DMS 273 treated with DMSO at 0.1 percent for 48 hours (cell line): ENCODE data around the gene GAD1.

Experiments used
- DNase-seq: peaks from one replicate; lab custom pipeline; 2025; lab: John Stamatoyannopoulos, UW

Gene GAD1

DNA sequence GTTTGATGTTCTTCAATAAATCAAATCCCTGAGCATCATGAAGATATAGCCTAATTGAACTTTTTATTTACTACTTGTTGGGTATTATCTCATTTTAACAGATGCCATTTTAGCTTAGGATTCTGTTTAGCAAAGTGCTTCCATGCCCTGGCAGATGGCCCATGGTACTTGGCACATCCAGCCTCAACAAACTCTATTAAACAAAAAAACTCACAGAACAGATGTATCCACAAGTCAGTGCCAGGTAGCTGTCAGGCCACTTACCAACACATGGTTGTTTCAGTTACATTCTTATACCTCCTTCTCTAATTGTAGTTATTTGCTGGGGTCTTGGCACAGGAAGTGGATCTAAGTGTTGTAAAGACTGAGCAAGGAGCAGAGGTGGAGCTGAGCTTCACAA, 29.6 kb downstream of the GAD1 start:
- DNase-seq, result peak; percentile 46

DNA sequence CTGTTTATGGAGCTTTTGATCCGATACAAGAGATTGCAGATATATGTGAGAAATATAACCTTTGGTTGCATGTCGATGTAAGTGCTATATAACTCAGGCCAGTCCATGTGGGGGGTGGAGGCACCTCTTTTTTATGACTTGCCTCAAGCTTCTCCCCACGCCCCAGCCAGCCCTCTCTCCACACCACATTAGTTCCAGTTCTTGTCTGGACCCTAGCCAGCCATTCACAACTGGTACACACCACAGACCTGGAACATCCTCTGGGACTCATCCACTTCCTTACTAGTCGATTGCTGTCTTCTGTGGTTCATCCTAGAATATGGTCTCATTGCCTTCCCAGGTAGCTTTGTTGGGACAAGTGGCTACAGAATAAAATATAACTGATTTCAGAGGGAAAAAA, 31.0 kb downstream of the GAD1 start:
- DNase-seq, result no peak

DNA sequence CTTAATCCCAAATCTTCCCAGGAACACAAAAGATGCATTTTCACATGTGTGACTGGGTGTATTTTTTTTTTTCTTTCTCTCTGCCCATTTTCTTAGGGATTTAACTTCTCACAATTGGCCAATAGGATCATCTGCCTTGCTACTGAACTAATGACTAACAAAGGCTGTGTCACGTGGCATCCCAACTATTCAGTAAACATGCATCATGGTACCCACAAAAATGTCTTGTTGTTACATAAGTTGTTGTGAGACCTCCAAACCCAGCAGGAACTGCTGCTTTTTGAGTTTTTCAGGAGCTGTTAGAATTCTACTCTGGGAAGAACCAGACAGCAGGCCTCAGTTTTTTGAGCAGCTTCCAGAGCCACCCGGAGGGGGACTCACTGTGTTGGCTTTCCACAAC, 31.9 kb downstream of the GAD1 start:
- no peak for DNase-seq

GRCh38 chr2:170850251-170850650, 33.6 kb downstream of the GAD1 start:
- no peak for DNase-seq

GRCh38 chr2:170851635-170852034, 34.9 kb downstream of the GAD1 start:
- DNase-seq, result no peak

DNA sequence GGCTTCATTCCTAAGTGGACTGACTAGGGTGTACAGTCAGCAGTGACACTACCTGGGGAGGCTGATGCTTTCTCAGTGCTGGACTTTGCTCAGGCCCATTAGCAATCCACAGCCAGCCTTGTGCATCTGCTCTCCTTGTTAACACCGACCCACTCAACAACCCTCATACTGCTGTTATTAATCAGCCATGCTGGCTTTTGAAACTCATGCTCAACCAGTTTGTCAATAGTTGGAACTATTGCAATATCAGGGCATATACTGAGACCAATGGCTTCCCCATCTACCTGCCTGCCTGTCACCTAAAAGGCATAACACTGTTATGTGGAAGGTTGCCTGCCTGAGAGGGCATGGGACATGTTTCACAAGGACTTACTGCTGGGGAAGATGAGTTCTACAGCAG, 39.4 kb downstream of the GAD1 start:
- no peak for DNase-seq

DNA sequence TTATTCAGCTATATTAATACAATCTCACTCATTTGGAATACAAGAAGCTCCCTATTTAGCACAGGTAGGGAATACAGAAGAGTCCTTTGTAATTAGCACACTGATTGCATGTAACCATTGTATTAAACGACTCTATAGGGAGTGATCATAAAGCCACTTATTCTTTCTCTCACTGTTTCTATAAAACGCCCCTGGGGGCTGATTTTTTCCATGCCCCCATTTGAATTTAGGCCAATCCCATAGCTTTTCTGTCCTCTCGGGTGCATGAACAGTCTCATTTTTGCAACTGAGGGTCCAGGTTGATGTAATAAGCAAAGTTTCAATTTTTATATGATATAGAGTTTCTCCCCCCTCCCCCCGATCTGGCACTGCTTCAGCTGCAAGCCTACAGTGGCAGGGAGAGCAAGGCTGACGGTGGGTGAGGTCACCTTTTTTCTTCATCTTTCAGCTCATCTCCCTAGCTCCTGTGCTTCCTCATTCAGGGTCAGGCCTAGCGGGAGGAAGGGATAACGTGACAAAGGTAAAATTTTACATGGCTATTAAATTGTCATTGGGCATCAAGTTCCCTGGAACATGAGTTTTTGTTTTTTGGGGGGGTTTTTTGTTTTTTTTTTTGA, 45.7 kb downstream of the GAD1 start:
- no peak for DNase-seq

- no peak for DNase-seq
These were observed 46.4 kb downstream of the GAD1 start for GRCh38 chr2:170863087-170863486.

- no peak for DNase-seq
These were observed 52.3 kb downstream of the GAD1 start for GRCh38 chr2:170869036-170869435.

DNA sequence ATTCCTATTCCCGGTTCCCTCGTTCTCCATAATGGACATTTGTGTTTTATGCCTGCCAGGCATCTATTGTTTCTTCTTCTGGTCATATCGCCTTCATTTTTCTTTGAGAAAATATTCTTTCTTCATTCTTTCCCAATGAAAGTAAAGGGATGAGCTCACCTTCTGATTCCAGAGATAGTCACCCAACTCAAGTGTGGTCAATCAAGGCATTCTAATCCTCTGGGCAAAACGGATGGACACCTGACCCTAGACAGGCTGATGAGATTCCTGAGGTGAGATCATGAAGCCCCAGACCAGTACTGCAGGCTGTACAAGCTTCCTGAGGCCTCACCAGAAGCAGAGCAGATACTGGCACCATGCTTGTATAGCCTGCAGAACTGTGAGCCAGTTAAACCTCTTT, 52.8 kb downstream of the GAD1 start:
- DNase-seq, result no peak

DNA sequence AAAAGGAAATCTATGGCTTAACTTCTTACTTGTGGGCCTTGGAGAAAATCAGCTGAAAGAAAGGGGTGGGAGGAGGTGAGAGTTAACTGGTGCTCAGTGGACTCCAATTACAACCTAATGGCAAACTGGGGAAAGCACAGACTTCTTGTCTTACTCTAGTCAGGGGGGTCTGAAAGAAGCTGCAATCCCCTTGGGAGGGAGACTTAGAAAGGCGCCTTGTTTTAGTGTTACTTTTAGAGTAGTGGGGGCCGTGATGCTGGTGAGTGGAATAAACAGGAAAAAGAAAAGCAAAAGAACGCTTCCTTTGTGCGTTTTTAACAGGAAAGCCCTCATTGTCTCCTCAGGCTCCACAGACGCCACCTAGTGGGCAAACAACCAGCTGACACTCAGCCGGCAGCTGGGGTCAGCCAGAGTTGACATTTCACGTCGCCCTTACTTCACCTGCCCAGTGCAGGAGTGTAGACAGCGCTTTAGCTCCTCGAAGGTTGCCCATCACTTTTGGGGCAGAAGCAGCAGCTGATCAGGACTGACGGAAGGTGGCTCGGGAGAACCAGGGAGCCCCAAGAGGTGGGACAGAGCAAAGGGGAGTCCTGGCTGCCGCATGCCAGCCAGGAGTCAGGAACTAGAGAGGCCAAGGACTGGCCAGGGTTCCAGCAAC, 56.5 kb downstream of the GAD1 start:
- DNase-seq, result peak; percentile 5

- DNase-seq, result no peak
These were observed 61.4 kb downstream of the GAD1 start for GRCh38 chr2:170878066-170878465.

- no peak for DNase-seq
These were observed 61.8 kb downstream of the GAD1 start for GRCh38 chr2:170878505-170878904.

DNA sequence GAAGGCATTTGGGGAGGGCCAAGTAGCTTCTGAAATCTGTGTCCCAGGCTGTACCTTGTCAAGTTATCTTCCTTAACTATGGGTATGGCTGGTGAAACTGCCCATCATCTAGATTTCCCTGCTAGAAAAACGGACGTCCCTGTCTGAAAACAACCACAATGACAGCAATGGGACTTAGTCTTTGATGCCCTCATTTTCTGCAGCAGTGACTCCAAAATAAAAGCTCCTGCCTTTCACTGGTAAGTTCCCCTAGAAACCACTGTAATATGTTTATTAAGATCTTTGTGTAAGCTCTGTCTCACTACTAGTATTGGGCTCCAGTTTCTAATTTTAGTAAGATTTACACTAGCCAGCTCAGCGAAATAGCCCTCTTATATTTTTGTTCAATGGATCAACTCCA, 65.2 kb downstream of the GAD1 start:
- no peak for DNase-seq

DNA sequence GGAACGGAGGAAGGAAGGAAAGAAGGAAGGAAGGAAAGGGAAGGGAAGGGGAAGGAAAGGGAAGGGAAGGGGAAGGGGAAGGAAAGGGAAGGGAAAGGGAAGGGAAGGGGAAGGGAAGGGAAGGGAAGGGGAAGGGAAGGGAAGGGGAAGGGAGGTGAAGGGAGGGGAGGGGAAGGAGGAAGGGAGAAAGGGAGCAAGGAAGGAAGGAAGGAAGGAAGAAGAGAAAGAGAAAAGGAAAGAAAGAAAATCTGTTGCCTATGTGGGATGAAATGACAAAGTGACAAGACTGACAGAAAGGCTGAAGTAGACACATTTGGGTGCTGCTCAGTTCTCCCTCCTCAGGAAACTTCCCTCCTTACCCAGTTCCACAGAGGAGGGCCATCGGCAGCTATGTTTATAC, 66.1 kb downstream of the GAD1 start:
- no peak for DNase-seq

DNA sequence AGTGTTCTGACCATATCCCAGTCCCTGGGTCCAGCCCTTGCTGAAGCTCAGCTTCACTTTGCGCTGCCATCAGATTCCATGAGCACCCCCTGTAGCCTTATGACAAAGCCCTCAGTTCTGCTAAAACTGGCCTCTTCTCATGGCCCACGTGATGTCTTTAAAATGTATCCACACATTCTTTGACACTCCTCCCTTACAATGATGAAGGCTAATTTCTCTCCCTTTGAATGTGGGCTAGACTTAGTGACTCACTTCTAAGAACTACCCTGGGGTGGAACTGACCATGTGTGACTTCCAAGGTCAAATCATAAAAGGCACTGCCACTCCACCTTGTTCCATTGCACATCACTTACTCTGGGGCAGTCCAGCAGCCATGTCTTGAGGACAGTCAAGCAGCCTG, 67.0 kb downstream of the GAD1 start:
- no peak for DNase-seq

GRCh38 chr2:170885130-170885791, 68.6 kb downstream of the GAD1 start:
- DNase-seq, result no peak

GRCh38 chr2:170886386-170886785, 69.7 kb downstream of the GAD1 start:
- no peak for DNase-seq

- no peak for DNase-seq
These were observed 70.8 kb downstream of the GAD1 start for GRCh38 chr2:170887496-170887895.

DNA sequence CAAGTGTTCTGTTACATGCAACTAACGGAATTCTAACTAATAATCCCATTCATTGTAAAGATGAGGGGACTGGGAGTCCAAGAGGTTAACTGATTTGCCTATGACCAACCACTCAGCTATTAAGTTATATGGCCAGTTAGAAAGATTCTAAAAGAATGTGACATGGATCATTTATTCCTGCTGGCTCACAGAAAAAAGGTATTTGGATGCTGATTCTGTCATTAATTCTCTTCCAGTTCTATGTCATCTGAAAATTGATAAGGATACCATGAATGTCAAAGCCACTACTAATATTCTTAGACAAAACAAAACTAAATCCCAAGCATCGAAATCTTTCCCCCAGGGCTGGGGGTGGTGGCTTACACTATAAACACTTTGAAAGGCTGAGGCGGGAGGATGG, 71.2 kb downstream of the GAD1 start:
- DNase-seq, result no peak

GRCh38 chr2:170891893-170892292, 75.2 kb downstream of the GAD1 start:
- no peak for DNase-seq

DNA sequence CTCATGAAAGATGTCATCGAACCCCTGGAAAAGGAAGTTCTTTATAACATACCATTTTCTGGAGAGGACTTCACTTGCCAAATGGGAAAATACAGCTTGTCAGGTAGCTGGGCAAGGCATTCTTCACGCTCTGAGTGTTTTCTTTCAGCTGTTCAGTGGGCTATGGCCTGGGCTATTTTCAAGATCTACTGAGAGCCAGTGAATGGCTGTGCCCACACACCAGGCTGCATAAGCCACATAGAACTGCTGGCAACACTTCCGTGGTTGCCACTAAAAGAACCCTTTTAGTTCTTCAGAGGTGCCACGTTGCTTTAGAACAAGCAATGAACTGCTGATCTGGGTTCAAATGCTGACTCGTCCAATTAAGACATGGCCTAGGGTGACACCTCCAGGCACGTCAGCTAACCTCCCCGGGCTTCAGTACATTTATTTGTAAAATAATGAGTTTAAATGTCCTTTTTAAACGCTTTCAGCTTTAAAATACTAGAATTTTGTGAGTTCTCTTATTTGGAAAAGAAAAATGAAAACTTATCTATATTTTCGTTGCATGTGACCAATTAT, 75.8 kb downstream of the GAD1 start:
- DNase-seq, result no peak

GRCh38 chr2:170895023-170895757, 78.5 kb downstream of the GAD1 start:
- no peak for DNase-seq
